HUES64 (cell line): Measurements from ENCODE around the gene GSS. TPM values are rescaled to one million over a fixed set of nuclear protein-coding genes. Genes with fewer than 3 reads are reported as not detected.

Experiments used
- H3K27ac ChIP-seq: 2 replicates; pipeline ENCODE4 v1.7.0; 2013; ENCODE audit warnings: low read depth, low read length, inconsistent platforms
- H3K27me3 ChIP-seq: 2 replicates; pipeline ENCODE4 v1.6.1; 2013; ENCODE audit warnings: mild to moderate bottlenecking, low read length; ENCODE audit not compliant: insufficient read depth
- H3K36me3 ChIP-seq: 2 replicates; pipeline ENCODE4 v1.6.1; 2013; ENCODE audit warnings: mild to moderate bottlenecking, low read length; ENCODE audit not compliant: insufficient read depth
- H3K4me1 ChIP-seq: 2 replicates; pipeline ENCODE4 v1.6.1; 2013; ENCODE audit warnings: mild to moderate bottlenecking, low read length, moderate library complexity; ENCODE audit not compliant: insufficient read depth
- H3K4me3 ChIP-seq: 2 replicates; pipeline ENCODE4 v1.5.1; 2013; ENCODE audit warnings: mild to moderate bottlenecking, low read length, moderate library complexity
- H3K9ac ChIP-seq: 2 replicates; pipeline ENCODE4 v1.6.1; 2013; ENCODE audit warnings: mild to moderate bottlenecking, low read depth, low read length
- H3K9me3 ChIP-seq: 2 replicates; pipeline ENCODE4 v1.6.1; 2013; ENCODE audit warnings: low read depth, low read length; ENCODE audit not compliant: insufficient read depth
- WGBS: fragments of 150-250, 120-280 bp; methylation state at CpG from one replicate; pipeline ENCODE4 v1.1.7; 2013; ENCODE audit warnings: missing lambda C conversion rate; 5-methylcytosine and 5-hydroxymethylcytosine counted together
- polyA plus RNA-seq, 2 experiments: library from polyadenylated mRNA; stranded (reverse); fragments of 50-300 nt; gene quantifications; one replicate each; pipeline ENCODE4 v1.2.3, GENCODE V29; 2013

GSS gene
- 28.5 TPM for polyA plus RNA-seq (2013, experiment 1 of 2)
- 29.9 TPM for polyA plus RNA-seq (2013, experiment 2 of 2)

GRCh38 chr20:34955231-34956040 is at the start of gene GSS, which contains the start of gene MYH7B:
TSS of gene GSS (minus strand) at chr20:34955806. CDS start at chr20:34951852, 3,954 bp downstream.
TSS of gene MYH7B (plus strand) at chr20:34955868. CDS start at chr20:34978006, 22,138 bp downstream.
- peaks cover 11% of the 10 kb centered on the region for H3K4me1 ChIP-seq
- under 1% methylated on average over 62 of the region's 62 CpGs for WGBS
- H3K36me3 ChIP-seq: peaks cover 5% of the 10 kb centered on the region; the same call in 1 of the 2 replicates
- peak within 1 kb of the TSS; percentile 69 for H3K4me3 ChIP-seq
- peak within 1 kb of the TSS; percentile 75 for H3K27ac ChIP-seq
- H3K9me3 ChIP-seq: no peaks in the 10 kb centered on the region
- H3K9ac ChIP-seq: peak within 1 kb of the TSS; percentile 82
- no peaks in the 10 kb centered on the region for H3K27me3 ChIP-seq

- no peaks in the 10 kb centered on the region for H3K4me1 ChIP-seq
- H3K9ac ChIP-seq: no peak overlapping the region
- peaks cover 98% of the 10 kb centered on the region for H3K36me3 ChIP-seq
- whole genome bisulfite sequencing: 92% methylated on average over 20 of the region's 20 CpGs
- H3K9me3 ChIP-seq: no peaks in the 10 kb centered on the region
- H3K27ac ChIP-seq: no peak overlapping the region
- no peaks in the 10 kb centered on the region for H3K27me3 ChIP-seq
- H3K4me3 ChIP-seq: no peak overlapping the region
These were observed 49.3 kb upstream of the GSS start for GRCh38 chr20:35004749-35005462.

GRCh38 chr20:35004051-35004725 is 48.6 kb upstream of the GSS start:
- H3K4me3 ChIP-seq: no peak overlapping the region
- H3K9me3 ChIP-seq: no peaks in the 10 kb centered on the region
- H3K4me1 ChIP-seq: no peaks in the 10 kb centered on the region
- H3K27ac ChIP-seq: no peak overlapping the region
- peaks cover 96% of the 10 kb centered on the region for H3K36me3 ChIP-seq
- no peak overlapping the region for H3K9ac ChIP-seq
- WGBS: 93% methylated on average over 18 of the region's 18 CpGs
- no peaks in the 10 kb centered on the region for H3K27me3 ChIP-seq

GRCh38 chr20:35003211-35004031 is 47.8 kb upstream of the GSS start:
- Histone ChIP-seq H3K9ac (no peak overlapping the region), H3K27ac (no peak overlapping the region), H3K4me1 (no peaks in the 10 kb centered on the region), H3K9me3 (no peaks in the 10 kb centered on the region), H3K36me3 (peaks cover 91% of the 10 kb centered on the region), H3K27me3 (no peaks in the 10 kb centered on the region), H3K4me3 (no peak overlapping the region)
- WGBS: 96% methylated on average over 25 of the region's 25 CpGs

- H3K4me3 ChIP-seq: no peak overlapping the region
- no peaks in the 10 kb centered on the region for H3K27me3 ChIP-seq
- H3K4me1 ChIP-seq: no peaks in the 10 kb centered on the region
- no peaks in the 10 kb centered on the region for H3K9me3 ChIP-seq
- H3K36me3 ChIP-seq: peaks cover 83% of the 10 kb centered on the region
- no peak overlapping the region for H3K9ac ChIP-seq
- WGBS: 88% methylated on average over 10 of the region's 10 CpGs
- no peak overlapping the region for H3K27ac ChIP-seq
These were observed 47.0 kb upstream of the GSS start for GRCh38 chr20:35002426-35003210.

GRCh38 chr20:35001596-35002362 is 46.2 kb upstream of the GSS start:
- Histone ChIP-seq H3K4me1 (no peaks in the 10 kb centered on the region), H3K4me3 (no peak overlapping the region), H3K27me3 (no peaks in the 10 kb centered on the region), H3K36me3 (peaks cover 75% of the 10 kb centered on the region), H3K27ac (no peak overlapping the region), H3K9ac (no peak overlapping the region), H3K9me3 (no peaks in the 10 kb centered on the region)
- WGBS: 93% methylated on average over 15 of the region's 15 CpGs

- Histone ChIP-seq H3K27ac (no peak overlapping the region), H3K36me3 (peaks cover 68% of the 10 kb centered on the region), H3K9me3 (no peaks in the 10 kb centered on the region), H3K9ac (no peak overlapping the region), H3K4me3 (no peak overlapping the region), H3K4me1 (no peaks in the 10 kb centered on the region), H3K27me3 (no peaks in the 10 kb centered on the region)
- WGBS: 95% methylated on average over 28 of the region's 28 CpGs
These were observed 45.5 kb upstream of the GSS start for GRCh38 chr20:35000922-35001595.

GRCh38 chr20:35000311-35000921 is 44.8 kb upstream of the GSS start:
- Histone ChIP-seq H3K9ac (no peak overlapping the region), H3K27me3 (no peaks in the 10 kb centered on the region), H3K9me3 (no peaks in the 10 kb centered on the region), H3K4me3 (no peak overlapping the region), H3K4me1 (no peaks in the 10 kb centered on the region), H3K27ac (no peak overlapping the region), H3K36me3 (peaks cover 67% of the 10 kb centered on the region)
- 95% methylated on average over 28 of the region's 28 CpGs for WGBS

- WGBS: 93% methylated on average over 10 of the region's 10 CpGs
- Histone ChIP-seq H3K9ac (no peak overlapping the region), H3K27ac (no peak overlapping the region), H3K36me3 (peaks cover 61% of the 10 kb centered on the region), H3K4me3 (no peak overlapping the region), H3K4me1 (no peaks in the 10 kb centered on the region), H3K9me3 (no peaks in the 10 kb centered on the region), H3K27me3 (no peaks in the 10 kb centered on the region)
These were observed 44.2 kb upstream of the GSS start for GRCh38 chr20:34999782-35000181.
